Glomerular endothelial cell (primary cell): ENCODE results near the gene INAFM2. TPM values are rescaled to one million over a fixed set of nuclear protein-coding genes. Genes with fewer than 3 reads are reported as not detected.

Source experiments
- DNase-seq: peaks from one replicate; pipeline ENCODE4 v3.0.0-alpha.2; 2011; ENCODE audit warnings: low read depth, low spot score; ENCODE audit errors: extremely low read depth
- total RNA-seq: library from RNA; depleted of rRNA; stranded (reverse); fragments of >200 nt; gene quantifications from 2 replicates; pipeline ENCODE4 v1.2.3, GENCODE V29; 2015

The INAFM2 gene
- total RNA-seq, 1 donor from 2014 or later: 20.7 TPM

- DNase-seq: no peak
These were observed 2.2 kb downstream of the INAFM2 start for GRCh38 chr15:40325700-40326099.

- no peak for DNase-seq
These were observed 4.0 kb downstream of the INAFM2 start for GRCh38 chr15:40327457-40327856.

GRCh38 chr15:40328176-40328575 lies 4.7 kb downstream of the INAFM2 start:
- DNase-seq: no peak

- DNase-seq: no peak
These were observed 5.3 kb downstream of the INAFM2 start for GRCh38 chr15:40328751-40329150.

GRCh38 chr15:40329804-40330203 lies 6.3 kb downstream of the INAFM2 start:
- DNase-seq: no peak

- DNase-seq: no peak
These were observed 6.9 kb downstream of the INAFM2 start for GRCh38 chr15:40330368-40330836.

- DNase-seq: no peak
These were observed 7.5 kb downstream of the INAFM2 start for GRCh38 chr15:40331026-40331425.

GRCh38 chr15:40331637-40332036 lies 8.1 kb downstream of the INAFM2 start:
- no peak for DNase-seq

GRCh38 chr15:40332113-40332781 lies 8.8 kb downstream of the INAFM2 start:
- DNase-seq: no peak

GRCh38 chr15:40333922-40334492 lies 10.5 kb downstream of the INAFM2 start:
- DNase-seq: no peak

- no peak for DNase-seq
These were observed 11.0 kb downstream of the INAFM2 start for GRCh38 chr15:40334541-40334940.

- DNase-seq: no peak
These were observed 11.7 kb downstream of the INAFM2 start for GRCh38 chr15:40334941-40335795.

- no peak for DNase-seq
These were observed 12.6 kb downstream of the INAFM2 start for GRCh38 chr15:40335938-40336743.

- DNase-seq: no peak
These were observed 13.2 kb downstream of the INAFM2 start for GRCh38 chr15:40336744-40337122.

GRCh38 chr15:40337597-40337996 lies 14.1 kb downstream of the INAFM2 start:
- no peak for DNase-seq

GRCh38 chr15:40338041-40338657 lies 14.7 kb downstream of the INAFM2 start:
- no peak for DNase-seq

- no peak for DNase-seq
These were observed 15.6 kb downstream of the INAFM2 start for GRCh38 chr15:40338921-40339620.

- DNase-seq: no peak
These were observed 16.1 kb downstream of the INAFM2 start for GRCh38 chr15:40339621-40339945.

GRCh38 chr15:40340038-40340739 lies 16.7 kb downstream of the INAFM2 start:
- no peak for DNase-seq
